Measurements from ENCODE around the gene SORCS2.

DNA sequence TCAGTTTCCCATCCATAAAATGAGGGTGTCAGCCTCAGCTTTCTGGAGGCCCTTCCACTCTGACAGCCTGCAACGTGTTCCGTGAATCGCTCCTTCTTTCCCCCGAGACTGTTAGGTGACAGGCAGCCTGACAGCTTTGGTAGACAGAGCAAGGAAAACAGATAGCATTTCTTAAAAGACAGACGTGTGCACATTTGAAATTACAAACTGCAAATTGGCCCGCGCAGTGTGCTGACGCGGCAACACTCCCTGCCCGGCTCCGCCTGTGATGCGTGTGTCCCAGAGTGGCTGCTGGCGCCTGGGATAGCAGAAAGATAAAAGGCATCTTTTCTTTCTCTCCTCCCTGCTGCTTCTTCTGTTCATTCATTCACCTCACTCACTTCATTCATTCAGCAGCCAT, 502.0 kb downstream of the SORCS2 start:
- no peak for TF ChIP-seq POLR2A (IDR thresholded peaks at IDR 0.05)
- TF ChIP-seq, protein P1, sequence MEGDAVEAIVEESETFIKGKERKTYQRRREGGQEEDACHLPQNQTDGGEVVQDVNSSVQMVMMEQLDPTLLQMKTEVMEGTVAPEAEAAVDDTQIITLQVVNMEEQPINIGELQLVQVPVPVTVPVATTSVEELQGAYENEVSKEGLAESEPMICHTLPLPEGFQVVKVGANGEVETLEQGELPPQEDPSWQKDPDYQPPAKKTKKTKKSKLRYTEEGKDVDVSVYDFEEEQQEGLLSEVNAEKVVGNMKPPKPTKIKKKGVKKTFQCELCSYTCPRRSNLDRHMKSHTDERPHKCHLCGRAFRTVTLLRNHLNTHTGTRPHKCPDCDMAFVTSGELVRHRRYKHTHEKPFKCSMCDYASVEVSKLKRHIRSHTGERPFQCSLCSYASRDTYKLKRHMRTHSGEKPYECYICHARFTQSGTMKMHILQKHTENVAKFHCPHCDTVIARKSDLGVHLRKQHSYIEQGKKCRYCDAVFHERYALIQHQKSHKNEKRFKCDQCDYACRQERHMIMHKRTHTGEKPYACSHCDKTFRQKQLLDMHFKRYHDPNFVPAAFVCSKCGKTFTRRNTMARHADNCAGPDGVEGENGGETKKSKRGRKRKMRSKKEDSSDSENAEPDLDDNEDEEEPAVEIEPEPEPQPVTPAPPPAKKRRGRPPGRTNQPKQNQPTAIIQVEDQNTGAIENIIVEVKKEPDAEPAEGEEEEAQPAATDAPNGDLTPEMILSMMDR (IDR thresholded peaks at IDR 0.05): no peak
